ENCODE data around the gene FRG2C.
"Not testable (repeated sequence)": the region's sequence is repeated elsewhere in the genome, so short reads cannot be mapped to it uniquely, and the experiment has no call there.

Gene FRG2C

GRCh38 chr3:75669348-75670297, 5.5 kb downstream of the FRG2C start:
- DNase-seq (ENCODE audit: low read depth in 2 of 2), result not testable (repeated sequence)

- DNase-seq (ENCODE audit: low read depth in 2 of 2), result not testable (repeated sequence)
These were observed 6.5 kb downstream of the FRG2C start for GRCh38 chr3:75670298-75671286.

- DNase-seq (ENCODE audit: low read depth in 2 of 2), result not testable (repeated sequence)
These were observed 7.4 kb downstream of the FRG2C start for GRCh38 chr3:75671287-75672139.

- DNase-seq (ENCODE audit: low read depth in 2 of 2), result not testable (repeated sequence)
These were observed 8.1 kb downstream of the FRG2C start for GRCh38 chr3:75672140-75672775.

- DNase-seq (ENCODE audit: low read depth in 2 of 2), result not testable (repeated sequence)
These were observed 19.8 kb downstream of the FRG2C start for GRCh38 chr3:75683965-75684364.

- DNase-seq (ENCODE audit: low read depth in 2 of 2), result no peak
These were observed 23.2 kb downstream of the FRG2C start for GRCh38 chr3:75687323-75687722.

GRCh38 chr3:75692061-75692460, 27.9 kb downstream of the FRG2C start:
- DNase-seq (ENCODE audit: low read depth in 2 of 2), result no peak
